ENCODE measurements around the gene BMS1.
"Not testable (repeated sequence)": the region's sequence is repeated elsewhere in the genome, so short reads cannot be mapped to it uniquely, and the experiment has no call there.

The BMS1 gene

GRCh38 chr10:42790835-42791234 lies 8.2 kb downstream of the BMS1 start:
- DNase-seq = no peak

GRCh38 chr10:42795701-42796100 lies 13.1 kb downstream of the BMS1 start:
- no peak for DNase-seq

- no peak for DNase-seq
These were observed 18.5 kb downstream of the BMS1 start for GRCh38 chr10:42801135-42801534.

GRCh38 chr10:42802876-42803275 lies 20.3 kb downstream of the BMS1 start:
- no peak for DNase-seq

- DNase-seq = no peak
These were observed 27.1 kb downstream of the BMS1 start for GRCh38 chr10:42809676-42810075.

- no peak for DNase-seq
These were observed 29.4 kb downstream of the BMS1 start for GRCh38 chr10:42812028-42812427.

- DNase-seq = not testable (repeated sequence)
These were observed 31.5 kb downstream of the BMS1 start for GRCh38 chr10:42813989-42814687.

GRCh38 chr10:42816334-42816733 lies 33.7 kb downstream of the BMS1 start:
- not testable (repeated sequence) for DNase-seq

GRCh38 chr10:42816912-42817311 lies 34.3 kb downstream of the BMS1 start:
- no peak for DNase-seq

- not testable (repeated sequence) for DNase-seq
These were observed 34.8 kb downstream of the BMS1 start for GRCh38 chr10:42817417-42817816.

- DNase-seq = not testable (repeated sequence)
These were observed 44.2 kb downstream of the BMS1 start for GRCh38 chr10:42826759-42827158.

GRCh38 chr10:42827201-42827600 lies 44.6 kb downstream of the BMS1 start:
- no peak for DNase-seq

GRCh38 chr10:42828391-42828790 lies 45.8 kb downstream of the BMS1 start:
- not testable (repeated sequence) for DNase-seq

- DNase-seq = no peak
These were observed 47.6 kb downstream of the BMS1 start for GRCh38 chr10:42830237-42830636.

GRCh38 chr10:42836096-42836495 lies 53.5 kb downstream of the BMS1 start:
- DNase-seq = no peak

GRCh38 chr10:42836771-42837468 lies 54.3 kb downstream of the BMS1 start:
- no peak for DNase-seq

- DNase-seq = not testable (repeated sequence)
These were observed 62.2 kb downstream of the BMS1 start for GRCh38 chr10:42844810-42845209.

- DNase-seq = not testable (repeated sequence)
These were observed 64.7 kb downstream of the BMS1 start for GRCh38 chr10:42847261-42847660.

- DNase-seq = no peak
These were observed 68.3 kb downstream of the BMS1 start for GRCh38 chr10:42850931-42851330.

GRCh38 chr10:42859256-42859655 lies 76.7 kb downstream of the BMS1 start:
- no peak for DNase-seq

- not testable (repeated sequence) for DNase-seq
These were observed 77.4 kb downstream of the BMS1 start for GRCh38 chr10:42860016-42860415.

GRCh38 chr10:42862801-42863200 lies 80.2 kb downstream of the BMS1 start:
- DNase-seq = not testable (repeated sequence)

GRCh38 chr10:42864575-42864974 lies 82.0 kb downstream of the BMS1 start:
- DNase-seq = no peak

- no peak for DNase-seq
These were observed 83.1 kb downstream of the BMS1 start for GRCh38 chr10:42865716-42866114.

Data from GOT3 (cell line).